T47D (cell line): ENCODE data around the gene PEMT.

Source experiments
- DNase-seq, 2 experiments: peaks; one replicate each; pipeline versions ENCODE4 v3.0.0 to v3.0.0-alpha.2; 2011 to 2012; ENCODE audit warnings: low read depth in 1 of 2, low spot score in 1 of 2
- JUND ChIP-seq: IDR thresholded peaks from 2 replicates; pipeline ENCODE4 v1.6.1; 2012; ENCODE audit warnings: low read depth
- in situ Hi-C: cut with HindIII; loops from 2 replicates; pipeline ENCODE4 v1.10.0; 2016; ENCODE audit warnings: low sequenced_read_pairs, low pct_unique_long_range_greater_than_20kb

Gene PEMT

GRCh38 chr17:17623904-17624303 is 32.4 kb upstream of the PEMT start:
- in situ Hi-C loops, result no loop called here
- no peak for DNase-seq
- TF ChIP-seq JUND, result no peak

- no peak for TF ChIP-seq JUND
- in situ Hi-C loops, result no loop called here
- DNase-seq, result no peak
These were observed 29.7 kb upstream of the PEMT start for GRCh38 chr17:17621254-17621653.

- no peak for TF ChIP-seq JUND
- DNase-seq, result peak; percentile 49 to 75
- in situ Hi-C loops, result no loop called here
These were observed 22.2 kb upstream of the PEMT start for GRCh38 chr17:17613708-17614114.

- peak in 1 of 2 experiments; percentile 33 for DNase-seq
- TF ChIP-seq JUND, result no peak
- in situ Hi-C loops, result no loop called here
These were observed 20.8 kb upstream of the PEMT start for GRCh38 chr17:17612085-17613022.

GRCh38 chr17:17609121-17609520 is 17.6 kb upstream of the PEMT start:
- TF ChIP-seq JUND, result no peak
- peak in 1 of 2 experiments; percentile 51 for DNase-seq
- in situ Hi-C loops, result no loop called here

- DNase-seq, result no peak
- no peak for TF ChIP-seq JUND
- in situ Hi-C loops, result no loop called here
These were observed 15.0 kb upstream of the PEMT start for GRCh38 chr17:17606416-17607000.

- no peak for DNase-seq
- TF ChIP-seq JUND, result no peak
- in situ Hi-C loops, result no loop called here
These were observed 14.2 kb upstream of the PEMT start for GRCh38 chr17:17605729-17606088.

GRCh38 chr17:17605083-17605728 is 13.7 kb upstream of the PEMT start:
- no peak for TF ChIP-seq JUND
- in situ Hi-C loops, result no loop called here
- DNase-seq, result peak in 1 of 2 experiments; percentile 22

- no peak for DNase-seq
- no peak for TF ChIP-seq JUND
- in situ Hi-C loops, result no loop called here
These were observed 12.4 kb upstream of the PEMT start for GRCh38 chr17:17603895-17604225.

GRCh38 chr17:17603178-17603894 is 11.8 kb upstream of the PEMT start:
- no peak for TF ChIP-seq JUND
- in situ Hi-C loops, result no loop called here

GRCh38 chr17:17599965-17600364 is 8.5 kb upstream of the PEMT start:
- DNase-seq, result no peak
- no peak for TF ChIP-seq JUND
- in situ Hi-C loops, result no loop called here

More at GRCh38 chr17:17603178-17603894, 11.8 kb upstream of the PEMT start:
- no peak for DNase-seq

- TF ChIP-seq JUND, result no peak
- in situ Hi-C loops, result no loop called here
- DNase-seq, result no peak
These were observed 6.5 kb upstream of the PEMT start for GRCh38 chr17:17598003-17598402.
